GM12892 (cell line): ENCODE measurements around the gene RPTOR.

Source experiments
- POLR2A ChIP-seq: IDR thresholded peaks from 2 replicates; pipeline ENCODE4 v1.6.1; 2011; ENCODE audit warnings: low read depth, low read length, control low read depth
- POLR2AphosphoS5 ChIP-seq: IDR thresholded peaks from 2 replicates; pipeline ENCODE4 v1.6.1; 2011; ENCODE audit warnings: low read depth, low read length, control low read depth

DNA sequence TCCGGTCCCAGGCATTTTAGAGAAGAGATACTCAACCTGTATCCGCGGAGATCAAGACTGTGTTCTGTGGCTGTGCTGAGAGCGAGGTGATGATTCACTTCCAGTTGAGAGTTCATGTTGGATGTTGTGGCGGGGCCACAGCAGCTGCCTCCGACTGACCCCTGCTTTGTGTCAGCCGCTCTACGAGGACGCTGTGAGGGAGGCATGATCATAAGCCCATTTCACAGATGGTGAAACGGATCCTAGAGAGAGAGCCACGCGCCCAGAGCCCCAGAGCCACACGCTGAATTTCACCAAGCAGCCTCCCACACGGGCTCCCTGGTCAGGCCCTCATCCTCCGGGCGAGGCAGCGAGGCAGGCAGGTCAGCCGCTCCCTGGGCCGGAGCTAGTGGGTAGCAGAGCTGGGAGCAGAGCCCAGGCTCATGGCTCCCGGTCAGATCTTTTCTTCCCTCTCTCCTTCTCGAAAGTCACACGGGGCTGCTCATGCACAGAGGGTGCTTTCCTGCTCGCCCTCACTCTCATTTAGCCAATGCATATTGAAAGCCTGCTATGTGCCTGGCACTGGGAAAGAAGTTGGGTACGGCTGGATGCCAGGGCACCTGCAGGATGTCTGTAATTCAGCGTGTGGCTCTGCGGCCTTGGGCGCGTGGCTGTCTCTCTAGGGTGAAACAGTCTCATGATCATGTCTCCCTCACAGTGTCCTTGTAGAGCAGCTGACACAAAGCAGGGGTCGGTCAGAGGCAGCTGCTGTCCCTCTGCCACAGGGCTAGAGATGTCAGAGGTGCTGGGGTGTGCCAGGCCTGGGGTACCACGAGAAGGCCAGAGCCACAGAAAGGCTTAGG, 291.4 kb downstream of the RPTOR start:
- TF ChIP-seq POLR2A (no peak), POLR2AphosphoS5 (no peak)
